ENCODE measurements around the gene CCSAP.
"Not testable (repeated sequence)": the region's sequence is repeated elsewhere in the genome, so short reads cannot be mapped to it uniquely, and the experiment has no call there.

CCSAP gene

GRCh38 chr1:229364207-229365065 is 21.6 kb upstream of the CCSAP start:
- no peak for DNase-seq

GRCh38 chr1:229363723-229364122 is 20.9 kb upstream of the CCSAP start:
- no peak for DNase-seq

GRCh38 chr1:229360420-229360819 is 17.6 kb upstream of the CCSAP start:
- DNase-seq = no peak

- DNase-seq = no peak
Observed at GRCh38 chr1:229355661-229356060, 12.8 kb upstream of the CCSAP start.

GRCh38 chr1:229354226-229354625 is 11.4 kb upstream of the CCSAP start:
- DNase-seq = no peak

GRCh38 chr1:229352975-229353374 is 10.1 kb upstream of the CCSAP start:
- DNase-seq = no peak

GRCh38 chr1:229349463-229350385 is 6.9 kb upstream of the CCSAP start:
- DNase-seq = no peak

GRCh38 chr1:229347528-229347927 is 4.7 kb upstream of the CCSAP start:
- no peak for DNase-seq

GRCh38 chr1:229344937-229345684 is 2.3 kb upstream of the CCSAP start:
- peak; percentile 25 for DNase-seq

GRCh38 chr1:229344139-229344538 is 1.3 kb upstream of the CCSAP start:
- DNase-seq = no peak

GRCh38 chr1:229341774-229342655 is 832 bp downstream of the CCSAP start:
- DNase-seq = peak; percentile 62

GRCh38 chr1:229340496-229340895 is 2.4 kb downstream of the CCSAP start:
- no peak for DNase-seq

GRCh38 chr1:229339520-229339919 is 3.3 kb downstream of the CCSAP start:
- no peak for DNase-seq

- DNase-seq = no peak
Observed at GRCh38 chr1:229339086-229339485, 3.8 kb downstream of the CCSAP start.

GRCh38 chr1:229336345-229336744 is 6.5 kb downstream of the CCSAP start:
- no peak for DNase-seq

GRCh38 chr1:229334716-229335115 is 8.1 kb downstream of the CCSAP start:
- no peak for DNase-seq

- no peak for DNase-seq
Observed at GRCh38 chr1:229334269-229334668, 8.6 kb downstream of the CCSAP start.

GRCh38 chr1:229328598-229329362 is 14.1 kb downstream of the CCSAP start:
- no peak for DNase-seq

- not testable (repeated sequence) for DNase-seq
Observed at GRCh38 chr1:229327765-229328164, 15.1 kb downstream of the CCSAP start.

- no peak for DNase-seq
Observed at GRCh38 chr1:229326601-229327000, 16.2 kb downstream of the CCSAP start.

GRCh38 chr1:229325853-229326487 is 16.9 kb downstream of the CCSAP start:
- DNase-seq = no peak
